H9 (cell line): ENCODE results near the gene IGFLR1. TPM values are rescaled to one million over a fixed set of nuclear protein-coding genes. Genes with fewer than 3 reads are reported as not detected.

Experiments
- DNase-seq: peaks from one replicate; pipeline ENCODE4 v3.0.0-alpha.2; 2017
- H2AFZ ChIP-seq: one replicate; pipeline ENCODE4 v1.6.1; 2013; ENCODE audit warnings: mild to moderate bottlenecking, low read length, control low read depth, moderate library complexity
- H2AK5ac ChIP-seq: 2 replicates; pipeline ENCODE4 v1.6.1; 2013; ENCODE audit warnings: low read length, control low read depth, mixed read lengths; ENCODE audit not compliant: insufficient read length
- H2BK120ac ChIP-seq: one replicate; pipeline ENCODE4 v1.6.1; 2013; ENCODE audit warnings: low read depth, mild to moderate bottlenecking, low read length, control low read depth, inconsistent platforms; ENCODE audit not compliant: poor library complexity, severe bottlenecking
- H2BK12ac ChIP-seq: 2 replicates; pipeline ENCODE4 v1.6.1; 2013; ENCODE audit warnings: low read length, control low read depth, mixed read lengths, low read depth; ENCODE audit not compliant: insufficient read length
- H2BK15ac ChIP-seq: 2 replicates; pipeline ENCODE4 v1.6.1; 2013; ENCODE audit warnings: low read depth, low read length, control low read depth
- H2BK20ac ChIP-seq: one replicate; pipeline ENCODE4 v1.6.1; 2013; ENCODE audit warnings: low read depth, mild to moderate bottlenecking, low read length, control low read depth, inconsistent platforms; ENCODE audit not compliant: poor library complexity, severe bottlenecking
- H2BK5ac ChIP-seq: 2 replicates; pipeline ENCODE4 v1.6.1; 2013; ENCODE audit warnings: low read length, control low read depth, mixed read lengths; ENCODE audit not compliant: insufficient read length
- H3K14ac ChIP-seq: 2 replicates; pipeline ENCODE4 v1.6.1; 2013; ENCODE audit warnings: low read length, control low read depth; ENCODE audit not compliant: insufficient read depth
- H3K18ac ChIP-seq: 2 replicates; pipeline ENCODE4 v1.6.1; 2013; ENCODE audit warnings: low read depth, mild to moderate bottlenecking, mixed read lengths, low read length, control low read depth; ENCODE audit not compliant: insufficient read length
- H3K23ac ChIP-seq: 2 replicates; pipeline ENCODE4 v1.6.1; 2013; ENCODE audit warnings: low read length, control low read depth, mixed read lengths, low read depth; ENCODE audit not compliant: insufficient read length
- H3K23me2 ChIP-seq: 2 replicates; pipeline ENCODE4 v1.6.1; 2013; ENCODE audit warnings: low read depth, mild to moderate bottlenecking, mixed read lengths, low read length, control low read depth; ENCODE audit not compliant: insufficient read length, poor library complexity, severe bottlenecking
- H3K27ac ChIP-seq: 2 replicates; pipeline ENCODE4 v1.5.1; 2013; ENCODE audit warnings: low read length, control low read depth, mixed read lengths, low read depth; ENCODE audit not compliant: insufficient read length
- H3K27me3 ChIP-seq: 2 replicates; pipeline ENCODE4 v1.6.1; 2013; ENCODE audit warnings: low read length, control low read depth, inconsistent platforms; ENCODE audit not compliant: insufficient read depth
- H3K4ac ChIP-seq: 2 replicates; pipeline ENCODE4 v1.6.1; 2013; ENCODE audit warnings: low read depth, mild to moderate bottlenecking, control low read depth, inconsistent platforms, low read length, moderate library complexity
- H3K4me1 ChIP-seq: 2 replicates; pipeline ENCODE4 v1.6.1; 2013; ENCODE audit warnings: low read length, control low read depth, inconsistent platforms; ENCODE audit not compliant: insufficient read depth
- H3K4me2 ChIP-seq: 2 replicates; pipeline ENCODE4 v1.6.1; 2013; ENCODE audit warnings: low read length, control low read depth, mixed read lengths; ENCODE audit not compliant: insufficient read length, insufficient read depth
- H3K56ac ChIP-seq: 2 replicates; pipeline ENCODE4 v1.6.1; 2013; ENCODE audit warnings: low read depth, mild to moderate bottlenecking, mixed read lengths, low read length, control low read depth; ENCODE audit not compliant: insufficient read length
- H3K79me1 ChIP-seq: 2 replicates; pipeline ENCODE4 v1.6.1; 2013; ENCODE audit warnings: low read depth, mild to moderate bottlenecking, moderate library complexity, low read length, control low read depth, inconsistent platforms; ENCODE audit not compliant: insufficient read depth, poor library complexity, severe bottlenecking
- H3K79me2 ChIP-seq: 2 replicates; pipeline ENCODE4 v1.6.1; 2013; ENCODE audit warnings: low read length, control low read depth, inconsistent platforms; ENCODE audit not compliant: insufficient read depth
- H3K9ac ChIP-seq: 2 replicates; pipeline ENCODE4 v1.6.1; 2013; ENCODE audit warnings: low read length, control low read depth, mixed read lengths; ENCODE audit not compliant: insufficient read length; ENCODE audit errors: extremely low read depth
- H3K9me3 ChIP-seq: one replicate; pipeline ENCODE4 v1.6.1; 2013; ENCODE audit warnings: low read depth, low read length, inconsistent platforms; ENCODE audit not compliant: control insufficient read depth
- H3T11ph ChIP-seq: one replicate; pipeline ENCODE4 v1.6.1; 2013; ENCODE audit warnings: mild to moderate bottlenecking, low read length, control low read depth, inconsistent platforms
- H4K20me1 ChIP-seq: one replicate; pipeline ENCODE4 v1.6.1; 2013; ENCODE audit not compliant: control insufficient read depth, insufficient read length, insufficient read depth
- H4K5ac ChIP-seq: 2 replicates; pipeline ENCODE4 v1.6.1; 2013; ENCODE audit warnings: low read depth, mild to moderate bottlenecking, mixed read lengths, low read length, control low read depth; ENCODE audit not compliant: insufficient read length
- H4K8ac ChIP-seq: replicated peaks from 2 replicates; pipeline ENCODE4 v1.6.1; 2013; ENCODE audit warnings: low read length, control low read depth, mixed read lengths, low read depth; ENCODE audit not compliant: insufficient read length
- H4K91ac ChIP-seq: 2 replicates; pipeline ENCODE4 v1.6.1; 2013; ENCODE audit warnings: low read depth, mild to moderate bottlenecking, moderate library complexity, mixed read lengths, low read length, control low read depth; ENCODE audit not compliant: insufficient read length
- H3K27ac Mint-ChIP-seq, 3 experiments: 2 replicates in 2 of 3; 3 replicates in 1 of 3; pipeline ENCODE4 v1.8.0; 2020 to 2021; ENCODE audit warnings: mixed read lengths in 3 of 3, mild to moderate bottlenecking in 1 of 3, moderate library complexity in 1 of 3
- H3K27me3 Mint-ChIP-seq: 2 replicates; pipeline ENCODE4 v1.8.0; 2021; ENCODE audit warnings: low read depth, mild to moderate bottlenecking, moderate library complexity, mixed read lengths
- H3K36me3 Mint-ChIP-seq, 3 experiments: 2 replicates in 2 of 3; 3 replicates in 1 of 3; pipeline ENCODE4 v1.8.0; 2020 to 2021; ENCODE audit warnings: low read depth in 3 of 3, mixed read lengths in 3 of 3; ENCODE audit not compliant: insufficient read depth in 1 of 3
- H3K4me1 Mint-ChIP-seq, 2 experiments: 2 replicates each; pipeline ENCODE4 v1.8.0; 2020; ENCODE audit warnings: mixed read lengths in 2 of 2
- H3K4me3 Mint-ChIP-seq, 2 experiments: 2 replicates in 1 of 2; 3 replicates in 1 of 2; pipeline ENCODE4 v1.8.0; 2020 to 2021; ENCODE audit warnings: mild to moderate bottlenecking in 2 of 2, mixed read lengths in 2 of 2, moderate library complexity in 1 of 2
- H3K9me3 Mint-ChIP-seq, 2 experiments: 2 replicates in 1 of 2; 3 replicates in 1 of 2; pipeline ENCODE4 v1.8.0; 2020; ENCODE audit warnings: mild to moderate bottlenecking in 2 of 2, mixed read lengths in 2 of 2, moderate library complexity in 1 of 2
- whole genome bisulfite sequencing: extraction: QIAGEN DNeasy Blood & Tissue Kit; methylation state at CpG from one replicate; pipeline ENCODE4 v1.1.7; 2013; ENCODE audit warnings: missing lambda C conversion rate, low lambda C conversion rate, mixed read lengths; ENCODE audit not compliant: insufficient read length; ENCODE audit errors: extremely low coverage; 5-methylcytosine and 5-hydroxymethylcytosine counted together
- total RNA-seq: library from RNA; stranded (reverse); gene quantifications from 2 replicates; pipeline ENCODE4 v1.2.1, GENCODE V29; 2021
- TF ChIP-seq, protein P1 (sequence below): fragments of 200-600 bp; sonication (generic); conservative IDR thresholded peaks from 3 replicates; pipeline ENCODE4 v1.8.0; 2021; ENCODE audit warnings: antibody characterized with exemption, mild to moderate bottlenecking

Gene IGFLR1
- total RNA-seq, 1 experiment from 2014 or later: 2.9 TPM

DNA sequence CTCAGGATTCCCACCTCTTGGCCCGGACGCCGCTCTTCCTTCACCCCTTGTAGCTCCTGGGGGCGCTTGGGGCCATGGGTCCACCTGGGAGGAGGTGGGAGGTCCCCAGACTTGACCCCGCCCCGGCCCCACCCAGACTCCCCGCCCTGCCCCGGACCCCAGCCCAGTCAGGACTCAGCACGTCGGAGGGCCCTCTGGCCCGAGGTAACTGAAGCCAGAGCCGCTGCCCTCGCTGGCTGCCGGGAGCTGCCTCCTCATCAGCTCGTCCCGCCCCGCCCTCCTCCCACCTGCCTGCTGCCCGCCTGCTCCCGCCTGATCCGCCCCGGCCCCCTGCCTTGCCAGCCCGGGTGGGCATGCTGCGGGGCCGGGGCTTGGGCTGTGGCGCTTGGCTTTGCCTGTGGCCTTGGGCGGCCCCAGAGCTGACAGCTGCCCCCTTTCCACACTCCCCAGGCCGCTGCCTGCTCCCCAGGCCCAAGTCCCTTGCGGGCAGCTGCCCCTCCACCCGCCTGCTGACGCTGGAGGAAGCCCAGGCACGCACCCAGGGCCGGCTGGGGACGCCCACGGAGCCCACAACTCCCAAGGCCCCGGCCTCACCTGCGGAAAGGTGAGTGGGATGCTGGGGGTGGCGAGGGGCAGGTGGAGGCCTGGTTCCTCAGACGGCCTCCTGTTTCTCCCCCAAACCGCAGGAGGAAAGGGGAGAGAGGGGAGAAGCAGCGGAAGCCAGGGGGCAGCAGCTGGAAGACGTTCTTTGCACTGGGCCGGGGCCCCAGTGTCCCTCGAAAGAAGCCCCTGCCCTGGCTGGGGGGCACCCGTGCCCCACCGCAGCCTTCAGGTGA lies 42.5 kb upstream of the IGFLR1 start:
- peaks cover 23 to 40% of the 10 kb centered on the region in 2 experiments for H3K4me1 Mint-ChIP-seq

More for the DNA sequence above, 42.5 kb upstream of the IGFLR1 start:
- peak overlapping the region; percentile 27 for H3K9ac ChIP-seq
- TF ChIP-seq, protein P1, sequence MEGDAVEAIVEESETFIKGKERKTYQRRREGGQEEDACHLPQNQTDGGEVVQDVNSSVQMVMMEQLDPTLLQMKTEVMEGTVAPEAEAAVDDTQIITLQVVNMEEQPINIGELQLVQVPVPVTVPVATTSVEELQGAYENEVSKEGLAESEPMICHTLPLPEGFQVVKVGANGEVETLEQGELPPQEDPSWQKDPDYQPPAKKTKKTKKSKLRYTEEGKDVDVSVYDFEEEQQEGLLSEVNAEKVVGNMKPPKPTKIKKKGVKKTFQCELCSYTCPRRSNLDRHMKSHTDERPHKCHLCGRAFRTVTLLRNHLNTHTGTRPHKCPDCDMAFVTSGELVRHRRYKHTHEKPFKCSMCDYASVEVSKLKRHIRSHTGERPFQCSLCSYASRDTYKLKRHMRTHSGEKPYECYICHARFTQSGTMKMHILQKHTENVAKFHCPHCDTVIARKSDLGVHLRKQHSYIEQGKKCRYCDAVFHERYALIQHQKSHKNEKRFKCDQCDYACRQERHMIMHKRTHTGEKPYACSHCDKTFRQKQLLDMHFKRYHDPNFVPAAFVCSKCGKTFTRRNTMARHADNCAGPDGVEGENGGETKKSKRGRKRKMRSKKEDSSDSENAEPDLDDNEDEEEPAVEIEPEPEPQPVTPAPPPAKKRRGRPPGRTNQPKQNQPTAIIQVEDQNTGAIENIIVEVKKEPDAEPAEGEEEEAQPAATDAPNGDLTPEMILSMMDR: peak; percentile 53; the same call in 2 of the 3 replicates
- Mint-ChIP-seq H3K4me3 (peak overlapping the region; percentile 60 to 68), H3K27ac (no peak overlapping the region), H3K36me3 (peaks cover 0 to 5% (median 2%) of the 10 kb centered on the region in 3 experiments; a peak in 2 of 7 replicates), H3K27me3 (peaks cover 1% of the 10 kb centered on the region; the same call in 1 of the 2 replicates), H3K9me3 (no peaks in the 10 kb centered on the region; a peak in 1 of 5 replicates)
- H3K4ac ChIP-seq: no peak overlapping the region
- H2BK12ac ChIP-seq: no peak overlapping the region
- H3K27ac ChIP-seq: no peak overlapping the region
- no peak overlapping the region for H2AK5ac ChIP-seq
- no peak overlapping the region for H2BK120ac ChIP-seq
- H3K79me1 ChIP-seq: no peaks in the 10 kb centered on the region
- peak overlapping the region; percentile 41; the same call in 1 of the 2 replicates for H3K14ac ChIP-seq
- H4K8ac ChIP-seq: no peak overlapping the region
- no peaks in the 10 kb centered on the region for H3K4me1 ChIP-seq
- no peak overlapping the region for H4K5ac ChIP-seq
- no peaks in the 10 kb centered on the region for H3K79me2 ChIP-seq
- H2BK5ac ChIP-seq: no peak overlapping the region
- H3K23ac ChIP-seq: no peak overlapping the region
- peak; percentile 97 for DNase-seq
- no CpG with 5 or more reads among the region's 45 CpGs for WGBS
- no peak overlapping the region for H2BK15ac ChIP-seq
- H3T11ph ChIP-seq: no peak overlapping the region
- H2BK20ac ChIP-seq: no peak overlapping the region
- no peaks in the 10 kb centered on the region for H3K9me3 ChIP-seq
- H4K20me1 ChIP-seq: no peaks in the 10 kb centered on the region
- H3K27me3 ChIP-seq: no peaks in the 10 kb centered on the region
- H2AFZ ChIP-seq: no peak overlapping the region
- no peak overlapping the region for H3K18ac ChIP-seq
- H3K4me2 ChIP-seq: peak overlapping the region; percentile 80
- H4K91ac ChIP-seq: no peak overlapping the region
- no peak overlapping the region for H3K56ac ChIP-seq
- H3K23me2 ChIP-seq: peaks cover 7% of the 10 kb centered on the region
